Measurements from ENCODE around the gene HMHB1. TPM values are rescaled to one million over a fixed set of nuclear protein-coding genes. Genes with fewer than 3 reads are reported as not detected.

Gene HMHB1
- total and polyA plus RNA-seq, 2 experiments from 2014 or later, result not detected

DNA sequence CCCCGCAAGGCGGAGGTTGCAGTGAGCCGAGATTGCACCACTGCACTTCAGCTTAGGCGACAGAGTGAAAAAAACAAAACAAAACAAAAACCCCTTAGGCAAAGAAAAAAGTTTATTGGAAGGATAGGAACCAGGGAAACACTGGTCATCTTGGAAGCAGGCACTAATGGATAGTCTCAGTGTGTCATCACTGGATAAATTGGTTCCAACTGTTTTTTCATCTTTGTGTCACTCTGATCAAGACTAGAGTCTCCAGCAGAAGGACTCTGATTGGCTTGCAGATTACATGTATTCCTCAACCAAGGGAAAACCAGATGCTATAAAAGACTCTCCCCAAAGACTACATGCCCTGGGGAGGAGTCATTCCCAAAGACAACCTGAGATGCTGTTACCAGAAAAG, 35.0 kb upstream of the HMHB1 start:
- Histone ChIP-seq H3K36me3 (ENCODE audit: low read depth) (no peaks in the 10 kb centered on the region), H3K9ac (no peak overlapping the region), H3K4me3 (no peak overlapping the region), H3K4me1 (ENCODE audit: insufficient read depth) (peaks cover 24% of the 10 kb centered on the region), H3K4me2 (ENCODE audit: unreplicated experiment) (no peak overlapping the region), H3K79me2 (ENCODE audit: insufficient read depth) (no peaks in the 10 kb centered on the region), H3K9me2 (ENCODE audit: insufficient read depth) (no peaks in the 10 kb centered on the region), H2AFZ (no peak overlapping the region), H4K20me1 (ENCODE audit: insufficient read depth) (no peaks in the 10 kb centered on the region), H3K27me3 (replicated peaks; ENCODE audit: insufficient read depth) (no peaks in the 10 kb centered on the region), H3K9me3 (ENCODE audit: low read depth) (no peaks in the 10 kb centered on the region), H3F3A (ENCODE audit: insufficient read depth) (no peaks in the 10 kb centered on the region), H3K27ac (no peak overlapping the region)
- no peak for DNase-seq
- in situ Hi-C loops (cut with MboI), result no loop called here
- TF ChIP-seq EZH2phosphoT487 (IDR thresholded peaks at IDR 0.05; ENCODE audit: insufficient read depth, low read depth) (no peak), EZH2 (IDR thresholded peaks at IDR 0.05; ENCODE audit: insufficient read depth, poor library complexity, severe bottlenecking) (no peak)
- 73 to 84% methylated on average over 4 of the region's 4 CpGs for WGBS, 2 experiments (ENCODE audit: low coverage in 1 of 2, low lambda C conversion rate in 2 of 2, missing lambda C conversion rate in 2 of 2)

DNA sequence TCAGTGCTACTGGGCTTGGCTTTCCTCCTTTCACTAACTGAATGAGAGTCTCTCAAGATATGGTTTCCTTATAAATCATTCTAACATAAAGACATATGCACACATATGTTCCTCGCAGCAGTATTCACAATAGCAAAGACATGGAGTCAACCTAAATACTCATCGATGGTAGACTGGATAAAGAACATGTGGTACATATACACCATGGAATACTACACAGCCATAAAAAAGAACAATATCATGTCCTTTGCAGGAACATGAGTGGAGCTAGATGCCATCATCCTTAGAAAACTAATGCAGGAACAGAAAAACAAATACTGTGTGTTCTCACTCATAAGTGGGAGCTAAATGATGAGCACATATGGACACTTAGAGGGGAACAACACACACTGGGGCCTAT, 32.5 kb upstream of the HMHB1 start:
- no peaks in the 10 kb centered on the region for H3K9me3 ChIP-seq (ENCODE audit: low read depth)
- H3K27ac ChIP-seq, result no peak overlapping the region
- no peak for DNase-seq
- H3K9me2 ChIP-seq (ENCODE audit: insufficient read depth), result no peaks in the 10 kb centered on the region
- no peak overlapping the region for H2AFZ ChIP-seq
- no peak overlapping the region for H3K4me3 ChIP-seq
- in situ Hi-C loops (cut with MboI), result no loop called here
- H3K4me2 ChIP-seq (ENCODE audit: unreplicated experiment), result no peak overlapping the region
- H3K79me2 ChIP-seq (ENCODE audit: insufficient read depth), result no peaks in the 10 kb centered on the region
- no peaks in the 10 kb centered on the region for H3K27me3 ChIP-seq (replicated peaks; ENCODE audit: insufficient read depth)
- H3F3A ChIP-seq (ENCODE audit: insufficient read depth), result no peaks in the 10 kb centered on the region; the same call in 1 of the 2 replicates
- TF ChIP-seq EZH2 (IDR thresholded peaks at IDR 0.05; ENCODE audit: insufficient read depth, poor library complexity, severe bottlenecking) (no peak), EZH2phosphoT487 (IDR thresholded peaks at IDR 0.05; ENCODE audit: insufficient read depth, low read depth) (no peak)
- H3K9ac ChIP-seq, result no peak overlapping the region
- no peaks in the 10 kb centered on the region for H3K36me3 ChIP-seq (ENCODE audit: low read depth)
- peaks cover 25% of the 10 kb centered on the region for H3K4me1 ChIP-seq (ENCODE audit: insufficient read depth)
- H4K20me1 ChIP-seq (ENCODE audit: insufficient read depth), result no peaks in the 10 kb centered on the region
- WGBS, 2 experiments (ENCODE audit: low coverage in 1 of 2, low lambda C conversion rate in 2 of 2, missing lambda C conversion rate in 2 of 2), result 96 to 100% methylated on average over 2 of the region's 2 CpGs

DNA sequence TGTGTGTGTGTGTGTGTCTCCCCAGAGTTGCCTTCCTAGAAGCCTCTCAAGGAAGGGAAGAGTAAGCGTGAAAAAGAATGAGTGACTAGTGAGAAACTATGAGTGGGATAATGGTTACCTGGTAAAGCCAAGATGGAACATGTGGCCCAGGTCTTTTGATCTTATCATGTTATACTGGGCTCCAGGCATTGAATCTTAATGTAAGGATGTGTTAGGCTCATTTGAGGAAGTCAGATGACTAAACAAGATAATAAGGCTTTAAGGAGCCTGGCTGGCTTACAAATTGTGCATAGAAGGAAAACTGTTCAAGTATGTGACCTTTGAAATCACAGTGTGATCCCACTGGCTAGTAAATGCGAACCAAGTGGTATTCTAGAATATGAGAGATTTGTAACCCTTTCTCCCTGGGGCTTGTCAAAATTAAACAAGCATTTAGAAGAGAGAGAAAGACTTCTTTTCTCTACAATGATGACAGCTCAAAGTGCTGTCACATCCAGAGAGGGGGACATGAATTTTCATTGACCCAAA, 29.9 kb upstream of the HMHB1 start:
- Histone ChIP-seq H3F3A (ENCODE audit: insufficient read depth) (no peaks in the 10 kb centered on the region; the same call in 1 of the 2 replicates), H3K9ac (no peak overlapping the region), H3K9me2 (ENCODE audit: insufficient read depth) (no peaks in the 10 kb centered on the region), H3K4me3 (no peak overlapping the region), H3K4me1 (ENCODE audit: insufficient read depth) (peaks cover 14% of the 10 kb centered on the region), H2AFZ (0 out of 2 replicates have a peak overlapping the region, but pooled peaks have one; percentile 29), H3K36me3 (ENCODE audit: low read depth) (no peaks in the 10 kb centered on the region), H3K79me2 (ENCODE audit: insufficient read depth) (no peaks in the 10 kb centered on the region), H3K4me2 (ENCODE audit: unreplicated experiment) (peak overlapping the region; percentile 2), H3K9me3 (ENCODE audit: low read depth) (no peaks in the 10 kb centered on the region), H4K20me1 (ENCODE audit: insufficient read depth) (no peaks in the 10 kb centered on the region), H3K27me3 (replicated peaks; ENCODE audit: insufficient read depth) (no peaks in the 10 kb centered on the region), H3K27ac (no peak overlapping the region)
- TF ChIP-seq EZH2phosphoT487 (IDR thresholded peaks at IDR 0.05; ENCODE audit: insufficient read depth, low read depth), result no peak
- TF ChIP-seq EZH2 (IDR thresholded peaks at IDR 0.05; ENCODE audit: insufficient read depth, poor library complexity, severe bottlenecking), result no peak
- in situ Hi-C loops (cut with MboI), result no loop called here
- peak; percentile 18 for DNase-seq
- 55 to 57% methylated on average over 2 of the region's 2 CpGs for WGBS, 2 experiments (ENCODE audit: low coverage in 1 of 2, low lambda C conversion rate in 2 of 2, missing lambda C conversion rate in 2 of 2)

DNA sequence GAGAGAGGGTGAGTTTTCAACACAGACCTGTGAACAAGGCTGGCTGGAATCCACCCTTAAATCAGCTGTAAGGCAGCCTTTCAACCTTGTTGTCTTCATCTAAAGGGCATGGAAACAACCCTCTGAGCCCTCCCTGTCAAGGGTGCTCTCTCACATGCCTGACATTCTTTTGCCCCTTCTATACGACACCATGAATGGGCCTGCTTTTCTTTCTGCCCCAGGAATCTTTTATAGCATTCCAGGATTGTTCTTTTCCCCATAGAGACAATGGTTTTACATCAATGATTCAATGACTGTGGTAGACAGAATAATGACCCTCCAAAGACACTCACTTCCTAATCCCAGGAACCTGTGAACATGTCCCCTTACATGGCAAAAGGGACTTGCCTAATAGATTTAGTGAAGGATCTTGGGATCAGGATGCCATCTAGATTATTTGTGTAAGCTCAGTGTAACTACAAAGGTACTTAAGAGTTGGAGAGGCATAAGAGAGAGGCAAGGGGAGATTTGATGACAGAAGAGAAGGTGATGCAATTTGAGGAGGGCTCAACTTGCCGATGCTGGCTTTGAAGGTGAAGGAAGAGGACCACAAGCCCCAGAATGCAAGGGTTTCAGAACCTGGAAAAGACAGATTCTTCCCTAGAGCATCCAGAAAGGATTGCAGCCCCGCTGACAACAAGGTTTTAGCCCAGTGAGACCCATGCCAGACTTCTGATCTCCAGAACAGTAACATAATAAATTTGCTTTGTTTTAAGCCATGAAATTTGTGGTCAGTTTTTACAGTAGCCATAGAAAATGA, 29.2 kb upstream of the HMHB1 start:
- Histone ChIP-seq H3K4me2 (ENCODE audit: unreplicated experiment) (peak overlapping the region; percentile 2), H3K36me3 (ENCODE audit: low read depth) (no peaks in the 10 kb centered on the region), H2AFZ (0 out of 2 replicates have a peak overlapping the region, but pooled peaks have one; percentile 29), H3F3A (ENCODE audit: insufficient read depth) (no peaks in the 10 kb centered on the region; the same call in 1 of the 2 replicates), H3K27ac (no peak overlapping the region), H3K4me3 (no peak overlapping the region), H3K9ac (no peak overlapping the region), H3K9me3 (ENCODE audit: low read depth) (no peaks in the 10 kb centered on the region), H4K20me1 (ENCODE audit: insufficient read depth) (no peaks in the 10 kb centered on the region), H3K27me3 (replicated peaks; ENCODE audit: insufficient read depth) (no peaks in the 10 kb centered on the region), H3K9me2 (ENCODE audit: insufficient read depth) (no peaks in the 10 kb centered on the region), H3K4me1 (ENCODE audit: insufficient read depth) (peaks cover 14% of the 10 kb centered on the region), H3K79me2 (ENCODE audit: insufficient read depth) (no peaks in the 10 kb centered on the region)
- peak; percentile 8 for DNase-seq
- in situ Hi-C loops (cut with MboI), result no loop called here
- WGBS, 2 experiments (ENCODE audit: low coverage in 1 of 2, low lambda C conversion rate in 2 of 2, missing lambda C conversion rate in 2 of 2), result 54 to 56% methylated on average over 3 of the region's 3 CpGs
- no peak for TF ChIP-seq EZH2phosphoT487 (IDR thresholded peaks at IDR 0.05; ENCODE audit: insufficient read depth, low read depth)
- TF ChIP-seq EZH2 (IDR thresholded peaks at IDR 0.05; ENCODE audit: insufficient read depth, poor library complexity, severe bottlenecking), result no peak
